GM12878 (cell line): ENCODE results near the gene NRXN3. TPM values are rescaled to one million over a fixed set of nuclear protein-coding genes. Genes with fewer than 3 reads are reported as not detected.

Experiments used
- ATAC-seq: fragments of 200-7000 bp; cut with Tn5 transposase; 3 replicates; pipeline ENCODE4 v1.9.1; 2020; ENCODE audit warnings: mild to moderate bottlenecking, moderate library complexity
- BruUV-seq: library from RNA; stranded (reverse); fragments of 400-500 nt; replicated peaks from 2 replicates; lab custom pipeline; 2021; lab: Mats Ljungman, UMichigan
- CTCF ChIA-PET: fragments of 300-600 bp; sonication (Branson Sonifier 250); formaldehyde crosslinking; extraction: SDS; loops from one replicate; lab custom pipeline; 2021; ENCODE audit warnings: inconsistent platforms; lab: Yijun Ruan, JAX
- POLR2A ChIA-PET: fragments of 350-600 bp; formaldehyde crosslinking; extraction: SDS; loops from one replicate; lab custom pipeline; 2021; ENCODE audit warnings: inconsistent platforms; lab: Charles Lee
- RAD21 ChIA-PET: fragments of 300-600 bp; sonication (Branson Sonifier 250); formaldehyde crosslinking; loops from one replicate; lab custom pipeline; 2023; ENCODE audit warnings: antibody characterized with exemption; ENCODE audit not compliant: unreplicated experiment; lab: Charles Lee
- SMC1A ChIA-PET: fragments of 300-600 bp; sonication (Branson Sonifier 250); formaldehyde crosslinking; loops from one replicate; lab custom pipeline; 2023; ENCODE audit not compliant: unreplicated experiment, uncharacterized antibody; lab: Charles Lee
- DNase-seq: peaks from one replicate; pipeline ENCODE4 v3.0.0-alpha.2; 2011; ENCODE audit warnings: low read depth, low spot score
- FAIRE-seq: peaks from 3 replicates; lab custom pipeline; 2011; peaks lifted over from hg19 to GRCh38; lab: Jason Lieb, UNC
- H2AFZ ChIP-seq: 2 replicates; pipeline ENCODE4 v1.6.0; 2011; ENCODE audit warnings: low read depth, low read length, control low read depth; ENCODE audit not compliant: control insufficient read depth
- H3K27ac ChIP-seq: 2 replicates; pipeline ENCODE4 v1.5.1; 2011; ENCODE audit warnings: control low read depth; ENCODE audit not compliant: control insufficient read depth, insufficient read depth
- H3K27me3 ChIP-seq, 2 experiments: replicated peaks in 1 of 2; 2 replicates each; pipeline versions ENCODE4 v1.6.0 to v1.6.1; 2011; ENCODE audit warnings: low read length in 1 of 2; ENCODE audit not compliant: control insufficient read depth in 2 of 2, insufficient read depth in 2 of 2
- H3K36me3 ChIP-seq, 2 experiments: 2 replicates each; pipeline ENCODE4 v1.5.1; 2011; ENCODE audit warnings: low read length in 1 of 2; ENCODE audit not compliant: control insufficient read depth in 2 of 2, insufficient read depth in 2 of 2
- H3K4me1 ChIP-seq: 2 replicates; pipeline ENCODE4 v1.6.1; 2011; ENCODE audit warnings: mild to moderate bottlenecking, low read length, moderate library complexity, mixed read lengths; ENCODE audit not compliant: control insufficient read depth, insufficient read depth
- H3K4me2 ChIP-seq: 2 replicates; pipeline ENCODE4 v1.6.0; 2011; ENCODE audit warnings: control low read depth; ENCODE audit not compliant: control insufficient read depth, insufficient read depth
- H3K4me3 ChIP-seq: fragments of 200-600 bp; sonication (generic); 2 replicates; pipeline ENCODE4 v1.5.1; 2016
- H3K79me2 ChIP-seq: 2 replicates; pipeline ENCODE4 v1.6.0; 2011; ENCODE audit warnings: low read length; ENCODE audit not compliant: control insufficient read depth, insufficient read depth
- H3K9ac ChIP-seq: 2 replicates; pipeline ENCODE4 v1.8.0; 2011; ENCODE audit warnings: low read length, control low read depth, mixed read lengths; ENCODE audit not compliant: control insufficient read depth, insufficient read depth
- H3K9me3 ChIP-seq: replicated peaks from 3 replicates; pipeline ENCODE4 v1.5.1; 2011; ENCODE audit warnings: mild to moderate bottlenecking, low read length; ENCODE audit not compliant: control insufficient read depth, insufficient read depth
- H4K20me1 ChIP-seq: 2 replicates; pipeline ENCODE4 v1.6.0; 2011; ENCODE audit not compliant: control insufficient read depth, insufficient read depth
- BHLHE40 ChIP-seq, 2 experiments: fragments of 450-650 bp in 1 of 2; IDR thresholded peaks; 2 replicates each; pipeline ENCODE4 v1.6.1; 2011 to 2017; ENCODE audit warnings: low read depth in 2 of 2, borderline replicate concordance in 1 of 2, improper control_type of control experiment in 1 of 2, low read length in 1 of 2, mild to moderate bottlenecking in 1 of 2
- CUX1 ChIP-seq: IDR thresholded peaks from 2 replicates; pipeline ENCODE4 v1.6.1; 2012; ENCODE audit warnings: improper control_type of control experiment, low read depth, low read length; ENCODE audit not compliant: insufficient replicate concordance
- HSF1 ChIP-seq: fragments of 150-350 bp; IDR thresholded peaks from 2 replicates; pipeline ENCODE4 v1.6.1; 2014; ENCODE audit warnings: mild to moderate bottlenecking, low read depth, low read length
- JUND ChIP-seq: IDR thresholded peaks from 2 replicates; pipeline ENCODE4 v1.6.1; 2012; ENCODE audit warnings: low read depth, mild to moderate bottlenecking, low read length, improper control_type of control experiment, moderate library complexity
- MEF2A ChIP-seq: IDR thresholded peaks from 2 replicates; pipeline ENCODE4 v1.6.1; 2011; ENCODE audit warnings: low read depth, mild to moderate bottlenecking, low read length, moderate library complexity; ENCODE audit not compliant: insufficient read depth
- SPI1 ChIP-seq: IDR thresholded peaks from 2 replicates; pipeline ENCODE4 v1.6.1; 2011; ENCODE audit warnings: low read depth, mild to moderate bottlenecking, low read length, moderate library complexity, borderline replicate concordance; ENCODE audit not compliant: insufficient read depth
- SUPT20H ChIP-seq: IDR thresholded peaks from 2 replicates; pipeline ENCODE4 v1.6.1; 2011; ENCODE audit warnings: low read depth, mild to moderate bottlenecking, low read length, moderate library complexity, borderline replicate concordance; ENCODE audit not compliant: control insufficient read depth
- TBL1XR1 ChIP-seq: IDR thresholded peaks from 2 replicates; pipeline ENCODE4 v1.6.1; 2012; ENCODE audit warnings: low read depth, low read length, improper control_type of control experiment
- WGBS: methylation state at CpG from one replicate; pipeline ENCODE4 v1.1.6; 2016; ENCODE audit warnings: low lambda C conversion rate; ENCODE audit not compliant: insufficient replicate concordance, insufficient coverage; ENCODE audit errors: missing lambda C conversion rate; 5-methylcytosine and 5-hydroxymethylcytosine counted together
- in situ Hi-C: fragments of 300-500 bp; cut with MboI; formaldehyde crosslinking; loops from 9 replicates; pipeline ENCODE4 v1.14.3; 2018; ENCODE audit warnings: mixed read lengths
- intact Hi-C: fragments of 100-400 bp; cut with micrococcal nuclease; formaldehyde crosslinking; loops from one replicate; pipeline ENCODE4 v1.14.2; 2022; ENCODE audit not compliant: unreplicated experiment
- polyA plus RNA-seq, 11 experiments: library from polyadenylated mRNA; depleted of rRNA in 4 of 11; unstranded in 6 of 11; stranded (reverse) in 5 of 11; fragments of >200 nt; fragmentation: Nextera tagmentation in 4 of 11; fragmentation: Illumina TruSeq in 1 of 11; extraction: Ambion mirVana in 4 of 11; extraction: Trizol in 1 of 11; gene quantifications; 1 replicate in 1 of 11; 2 replicates in 10 of 11; pipeline versions ENCODE4 v1.2.1 to v1.2.3, GENCODE V29; 2011 to 2016; ENCODE audit warnings: inconsistent platforms in 2 of 11, missing spikeins in 2 of 11, low read depth in 1 of 11
- total RNA-seq, 4 experiments: library from RNA; depleted of rRNA in 3 of 4; stranded (reverse); fragments of >200 nt in 3 of 4; fragmentation: Illumina TruSeq in 1 of 4; extraction: Trizol in 1 of 4; gene quantifications; 2 replicates each; pipeline versions ENCODE4 v1.2.1 to v1.2.3, GENCODE V29; 2013 to 2021

The NRXN3 gene
- total and polyA plus RNA-seq, 10 of the 15 experiments (the other 5 are each of a cell fraction or from before 2014, with no cell fraction given), result 0.52 to 3.3 (median 1.4) TPM

GRCh38 chr14:78491048-78491447 is 320.9 kb downstream of the NRXN3 start:
- BruUV-seq, result no TSS peak
- no peak overlapping the region for H3K4me3 ChIP-seq
- no peak for FAIRE-seq
- no peaks in the 10 kb centered on the region for H3K36me3 ChIP-seq
- no peaks in the 10 kb centered on the region; the same call in 1 of the 2 replicates for H3K4me1 ChIP-seq
- H2AFZ ChIP-seq, result no peak overlapping the region
- H3K9me3 ChIP-seq, result no peaks in the 10 kb centered on the region
- TF ChIP-seq CUX1, result no peak
- TF ChIP-seq SPI1, result no peak
- TF ChIP-seq JUND, result no peak
- no peak for TF ChIP-seq SUPT20H
- TF ChIP-seq MEF2A, result no peak
- no peak for TF ChIP-seq HSF1
- no peak for TF ChIP-seq BHLHE40 (IDR thresholded peaks at IDR 0.05; ENCODE audit: borderline replicate concordance in 1 of 2, low read depth in 2 of 2, low read length in 1 of 2)
- no peak for TF ChIP-seq TBL1XR1
- TF ChIP-seq, all 136 proteins: peak for 0
- ChIA-PET RAD21 (no interaction called here), POLR2A (no interaction called here), CTCF (interaction anchor here (0.9 kb wide), 1 partner anchor 12 kb away, joined by 3 read pairs; no protein-coding TSS in a partner anchor), SMC1A (no interaction called here)
- ATAC-seq (no peak), DNase-seq (no peak)
- Histone ChIP-seq H3K79me2 (no peaks in the 10 kb centered on the region), H3K27ac (no peak overlapping the region), H3K27me3 (no peaks in the 10 kb centered on the region), H4K20me1 (no peaks in the 10 kb centered on the region), H3K4me2 (no peak overlapping the region), H3K9ac (no peak overlapping the region)
- WGBS, result 39% methylated on average over 7 of the region's 7 CpGs
- intact Hi-C loops (no loop called here), in situ Hi-C loops (no loop called here)
